HG03175 (cell line): Measurements from ENCODE around the gene CTIF.
A peak's percentile ranks its signal among the peaks of the same experiment; 100 is the strongest.
"Not testable (repeated sequence)": the region's sequence is repeated elsewhere in the genome, so short reads cannot be mapped to it uniquely, and the experiment has no call there.

Experiments
- ATAC-seq: cut with Tn5 transposase; IDR thresholded peaks from one replicate; pipeline ENCODE4 v1.9.1; 2021; ENCODE audit warnings: mild to moderate bottlenecking, moderate library complexity; ENCODE audit not compliant: unreplicated experiment

Gene CTIF

GRCh38 chr18:48538531-48539405 is at the start of gene CTIF:
CTIF (plus strand) TSS chr18:48539031; CDS start chr18:48619566, 80,535 bp downstream.
- peak; percentile 83 for ATAC-seq

- no peak for ATAC-seq
Measured at GRCh38 chr18:48490641-48491293, 48.1 kb upstream of the CTIF start.

- ATAC-seq = no peak
Measured at GRCh38 chr18:48492880-48493279, 46.0 kb upstream of the CTIF start.

- ATAC-seq = no peak
Measured at GRCh38 chr18:48493434-48494230, 45.2 kb upstream of the CTIF start.

GRCh38 chr18:48497863-48498262 is 41.0 kb upstream of the CTIF start:
- no peak for ATAC-seq

- no peak for ATAC-seq
Measured at GRCh38 chr18:48500517-48500916, 38.3 kb upstream of the CTIF start.

GRCh38 chr18:48502906-48503305 is 35.9 kb upstream of the CTIF start:
- ATAC-seq = no peak

- ATAC-seq = no peak
Measured at GRCh38 chr18:48504819-48505218, 34.0 kb upstream of the CTIF start.

GRCh38 chr18:48506983-48507568 is 31.8 kb upstream of the CTIF start:
- not testable (repeated sequence) for ATAC-seq

GRCh38 chr18:48512498-48512897 is 26.3 kb upstream of the CTIF start:
- not testable (repeated sequence) for ATAC-seq

- no peak for ATAC-seq
Measured at GRCh38 chr18:48514786-48515185, 24.0 kb upstream of the CTIF start.

GRCh38 chr18:48517048-48517447 is 21.8 kb upstream of the CTIF start:
- no peak for ATAC-seq

GRCh38 chr18:48519431-48520100 is 19.3 kb upstream of the CTIF start:
- no peak for ATAC-seq

GRCh38 chr18:48521723-48522122 is 17.1 kb upstream of the CTIF start:
- no peak for ATAC-seq

- no peak for ATAC-seq
Measured at GRCh38 chr18:48525671-48526070, 13.2 kb upstream of the CTIF start.

- no peak for ATAC-seq
Measured at GRCh38 chr18:48527461-48527860, 11.4 kb upstream of the CTIF start.

GRCh38 chr18:48528861-48529260 is 10.0 kb upstream of the CTIF start:
- no peak for ATAC-seq

- no peak for ATAC-seq
Measured at GRCh38 chr18:48529796-48530195, 9.0 kb upstream of the CTIF start.

- no peak for ATAC-seq
Measured at GRCh38 chr18:48530399-48531081, 8.3 kb upstream of the CTIF start.

- no peak for ATAC-seq
Measured at GRCh38 chr18:48531082-48531403, 7.8 kb upstream of the CTIF start.
